GM10266 (cell line): ENCODE results near the gene NRXN3.
A peak's percentile ranks its signal among the peaks of the same experiment; 100 is the strongest.

Experiments used
- DNase-seq: peaks from one replicate; pipeline ENCODE4 v3.0.0; 2012; ENCODE audit errors: extremely low spot score
- CTCF ChIP-seq: IDR thresholded peaks from 2 replicates; pipeline ENCODE4 v1.5.1; 2012; ENCODE audit warnings: mild to moderate bottlenecking, low read depth; ENCODE audit not compliant: control insufficient read depth, insufficient read depth; ENCODE audit errors: missing control alignments

NRXN3 gene

DNA sequence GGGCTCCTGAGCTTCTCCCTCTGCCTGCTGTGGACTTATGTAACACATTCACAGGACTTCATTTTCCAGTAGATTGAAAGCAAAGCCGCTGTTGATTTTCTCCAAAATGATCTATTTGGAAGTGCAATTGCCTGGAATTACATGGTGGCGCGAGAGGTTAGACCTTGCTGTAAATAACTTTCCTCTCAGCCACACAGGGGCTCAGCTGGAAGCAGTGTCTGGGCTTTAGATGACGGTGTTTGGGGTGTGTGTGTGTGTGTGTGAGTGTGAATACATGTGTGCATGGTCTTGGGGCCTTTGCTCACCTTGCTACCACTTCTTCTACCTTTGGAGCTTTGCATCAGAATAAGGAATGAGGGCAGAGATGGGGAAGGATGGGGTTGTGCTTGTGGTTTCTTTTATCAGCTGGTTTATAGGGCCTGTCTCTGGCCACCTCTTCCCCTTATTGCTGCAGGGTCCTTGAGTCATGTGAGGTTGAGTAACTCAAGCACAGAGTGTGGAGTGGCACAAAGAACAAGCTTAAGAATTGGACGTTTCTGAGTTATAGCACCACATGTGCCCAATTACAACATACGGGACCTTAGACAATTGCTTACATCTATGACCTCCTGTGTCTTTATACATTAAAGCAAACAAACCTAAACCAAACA is 280.6 kb downstream of the NRXN3 start:
- DNase-seq: no peak
- TF ChIP-seq CTCF: no peak

GRCh38 chr14:78451319-78451695 is 281.1 kb downstream of the NRXN3 start:
- no peak for DNase-seq
- no peak for TF ChIP-seq CTCF

DNA sequence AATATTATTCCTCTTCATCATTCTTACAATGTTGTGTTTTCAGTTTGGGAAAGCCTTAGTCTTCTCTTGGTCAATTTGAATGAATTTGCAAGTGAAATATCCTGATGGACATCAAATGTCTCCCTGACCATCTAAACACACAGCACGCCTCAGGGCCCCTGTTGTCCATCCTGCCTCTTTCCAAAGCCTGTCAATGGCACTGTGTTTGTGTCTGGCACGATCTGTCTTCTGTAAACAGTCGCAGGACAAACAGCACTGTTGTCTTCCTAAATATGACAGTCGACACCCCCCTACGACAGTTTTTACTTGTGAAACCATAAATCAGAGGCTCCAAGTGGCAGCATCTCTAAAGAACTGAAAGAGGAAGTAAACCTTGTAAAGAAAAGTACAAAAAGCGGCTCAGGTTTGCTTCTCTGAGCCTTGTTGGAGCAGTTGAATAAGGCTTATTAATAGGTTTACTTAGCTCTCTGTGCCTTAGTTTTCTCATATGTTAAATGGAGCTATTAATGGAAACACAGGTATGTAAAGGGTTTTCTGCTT is 285.8 kb downstream of the NRXN3 start:
- peak; percentile 9 for DNase-seq

GRCh38 chr14:78469947-78470346 is 299.8 kb downstream of the NRXN3 start:
- TF ChIP-seq CTCF: no peak
- no peak for DNase-seq

More for the DNA sequence above, 285.8 kb downstream of the NRXN3 start:
- TF ChIP-seq CTCF: no peak

GRCh38 chr14:78479127-78479780 is 309.1 kb downstream of the NRXN3 start:
- DNase-seq: no peak
- no peak for TF ChIP-seq CTCF

GRCh38 chr14:78484028-78484427 is 313.9 kb downstream of the NRXN3 start:
- no peak for TF ChIP-seq CTCF
- no peak for DNase-seq

DNA sequence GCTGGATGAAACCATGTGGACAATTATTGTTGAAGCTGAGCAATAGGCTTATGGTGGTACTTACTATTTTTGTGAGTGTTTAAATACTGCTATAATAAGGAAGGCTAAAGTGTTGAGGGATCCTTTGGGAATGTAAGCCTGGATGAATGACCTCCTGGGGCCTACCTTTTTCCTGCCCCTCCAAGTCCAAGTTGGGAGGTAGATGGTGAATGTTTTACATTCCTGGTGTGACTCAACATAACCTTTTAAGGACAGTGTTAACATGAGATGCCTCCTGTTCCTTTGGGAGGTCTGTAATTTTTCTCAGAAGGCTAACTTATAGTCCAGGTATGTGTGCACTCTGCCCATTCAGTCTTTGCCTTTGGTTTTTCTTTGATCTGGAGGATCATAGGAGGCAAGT is 315.9 kb downstream of the NRXN3 start:
- no peak for DNase-seq
- no peak for TF ChIP-seq CTCF
